IPS-20b (cell line): ENCODE measurements around the gene PRKG1.

Experiments
- H3K27ac ChIP-seq: one replicate; pipeline ENCODE4 v1.5.1; 2013; ENCODE audit warnings: low read length
- H3K27me3 ChIP-seq: 2 replicates; pipeline ENCODE4 v1.6.1; 2013; ENCODE audit warnings: mild to moderate bottlenecking, low read length, inconsistent platforms; ENCODE audit not compliant: insufficient read depth
- H3K36me3 ChIP-seq: 2 replicates; pipeline ENCODE4 v1.6.1; 2013; ENCODE audit warnings: low read depth, mild to moderate bottlenecking, inconsistent platforms, low read length, moderate library complexity; ENCODE audit not compliant: insufficient read depth
- H3K4me1 ChIP-seq: 2 replicates; pipeline ENCODE4 v1.6.1; 2013; ENCODE audit warnings: mild to moderate bottlenecking, control low read depth, inconsistent platforms, low read length, moderate library complexity; ENCODE audit not compliant: insufficient read depth
- H3K4me3 ChIP-seq: 2 replicates; pipeline ENCODE4 v1.5.1; 2013; ENCODE audit warnings: mild to moderate bottlenecking, low read length, inconsistent platforms
- H3K9ac ChIP-seq: 2 replicates; pipeline ENCODE4 v1.6.1; 2013; ENCODE audit warnings: low read depth, mild to moderate bottlenecking, inconsistent platforms, low read length, moderate library complexity
- H3K9me3 ChIP-seq: 2 replicates; pipeline ENCODE4 v1.6.1; 2013; ENCODE audit warnings: mild to moderate bottlenecking, low read depth, low read length, inconsistent platforms; ENCODE audit not compliant: insufficient read depth

The PRKG1 gene

DNA sequence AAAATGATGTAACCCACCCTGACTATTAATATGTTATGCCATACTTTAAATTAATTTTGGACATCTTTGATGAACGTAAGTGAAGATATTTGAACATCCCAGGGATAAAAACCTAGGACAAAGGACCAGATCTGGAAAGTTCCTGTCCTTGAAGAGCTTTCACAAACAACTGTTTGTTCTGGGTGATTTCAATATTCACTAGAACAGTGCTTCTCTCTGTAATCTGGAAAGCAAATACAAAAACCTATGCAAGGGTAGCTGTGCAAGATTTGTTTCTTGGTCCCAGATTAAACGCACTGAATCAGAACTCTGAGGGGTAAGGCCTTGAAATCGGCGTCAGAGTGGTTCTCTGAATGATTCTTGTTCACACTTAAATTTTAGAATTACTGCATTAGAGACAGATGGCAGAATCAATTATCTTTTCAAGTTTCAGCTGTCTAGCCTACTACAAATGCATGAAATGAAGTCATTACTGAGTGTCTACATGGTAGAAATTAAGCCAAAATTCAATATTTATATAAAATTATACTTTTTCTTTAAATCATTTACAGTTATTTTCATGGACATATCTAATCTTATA is 694.7 kb downstream of the PRKG1 start:
- Histone ChIP-seq H3K9ac (no peak overlapping the region), H3K36me3 (no peaks in the 10 kb centered on the region), H3K4me1 (peaks cover 6% of the 10 kb centered on the region; the same call in 1 of the 2 replicates), H3K4me3 (no peak overlapping the region), H3K27ac (no peak overlapping the region), H3K9me3 (peaks cover 5% of the 10 kb centered on the region; the same call in 1 of the 2 replicates), H3K27me3 (no peaks in the 10 kb centered on the region)

DNA sequence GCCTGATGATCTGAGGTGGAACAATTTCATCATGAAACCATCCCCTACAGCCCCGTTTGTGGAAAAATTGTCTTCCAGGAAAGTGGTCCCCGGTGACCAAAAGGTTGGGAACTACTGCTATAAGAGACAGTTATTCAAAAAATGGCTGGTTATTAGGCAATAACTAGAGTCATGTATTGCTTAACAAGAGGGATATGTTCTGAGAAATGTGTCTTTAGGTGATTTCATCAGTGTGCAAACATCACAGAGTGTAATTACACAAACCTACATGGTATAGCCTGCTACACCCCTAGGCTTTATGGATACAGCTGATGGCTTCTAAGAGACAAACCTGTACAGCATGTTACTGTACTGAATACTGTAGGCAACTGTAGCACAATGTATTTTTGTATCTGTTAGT is 696.4 kb downstream of the PRKG1 start:
- Histone ChIP-seq H3K27ac (no peak overlapping the region), H3K27me3 (no peaks in the 10 kb centered on the region), H3K9ac (no peak overlapping the region), H3K9me3 (peaks cover 5% of the 10 kb centered on the region; the same call in 1 of the 2 replicates), H3K36me3 (no peaks in the 10 kb centered on the region), H3K4me3 (no peak overlapping the region), H3K4me1 (peaks cover 6% of the 10 kb centered on the region; the same call in 1 of the 2 replicates)

DNA sequence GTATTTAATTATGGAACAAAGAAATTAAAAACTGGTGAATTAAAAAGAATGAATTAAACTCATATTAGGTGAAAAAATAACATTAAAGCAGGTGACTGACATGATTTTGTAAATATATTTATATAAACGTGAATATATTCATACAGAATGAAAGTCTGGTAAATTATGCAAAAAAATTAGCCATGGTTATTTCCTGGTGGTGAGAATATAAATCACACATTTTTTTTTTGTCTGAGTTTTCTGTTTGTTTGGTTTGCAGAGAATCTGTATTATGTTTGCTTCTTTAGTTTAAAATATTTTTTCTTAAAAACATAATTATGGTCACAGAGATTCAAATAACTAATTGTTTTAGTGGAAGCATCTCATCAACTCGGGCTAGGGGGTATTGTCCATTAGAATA is 698.1 kb downstream of the PRKG1 start:
- no peak overlapping the region for H3K4me3 ChIP-seq
- H3K36me3 ChIP-seq, result no peaks in the 10 kb centered on the region
- H3K4me1 ChIP-seq, result peaks cover 6% of the 10 kb centered on the region; the same call in 1 of the 2 replicates
- H3K9ac ChIP-seq, result no peak overlapping the region
- H3K27ac ChIP-seq, result no peak overlapping the region
- no peaks in the 10 kb centered on the region for H3K9me3 ChIP-seq
- no peaks in the 10 kb centered on the region for H3K27me3 ChIP-seq

DNA sequence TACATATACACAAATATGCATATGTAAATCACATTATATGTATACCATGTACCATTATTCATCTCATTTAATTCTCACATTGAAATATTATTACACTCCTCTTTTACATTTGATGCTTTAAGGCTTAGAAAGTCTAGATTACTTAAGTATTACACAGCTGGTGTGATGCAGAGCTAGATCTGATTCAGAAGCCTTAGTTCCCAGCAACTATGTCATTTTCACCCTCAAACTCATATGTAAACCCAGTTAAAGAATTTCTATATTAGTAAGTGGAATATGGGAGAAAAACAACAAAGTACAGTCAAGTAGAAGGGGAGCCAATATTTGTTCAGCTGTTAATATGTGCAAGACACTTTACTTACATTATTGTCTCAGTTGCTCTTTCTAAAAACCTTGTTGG is 699.4 kb downstream of the PRKG1 start:
- no peaks in the 10 kb centered on the region for H3K27me3 ChIP-seq
- H3K27ac ChIP-seq, result no peak overlapping the region
- H3K36me3 ChIP-seq, result no peaks in the 10 kb centered on the region
- no peaks in the 10 kb centered on the region for H3K9me3 ChIP-seq
- H3K4me1 ChIP-seq, result peaks cover 6% of the 10 kb centered on the region; the same call in 1 of the 2 replicates
- H3K4me3 ChIP-seq, result no peak overlapping the region
- H3K9ac ChIP-seq, result no peak overlapping the region

DNA sequence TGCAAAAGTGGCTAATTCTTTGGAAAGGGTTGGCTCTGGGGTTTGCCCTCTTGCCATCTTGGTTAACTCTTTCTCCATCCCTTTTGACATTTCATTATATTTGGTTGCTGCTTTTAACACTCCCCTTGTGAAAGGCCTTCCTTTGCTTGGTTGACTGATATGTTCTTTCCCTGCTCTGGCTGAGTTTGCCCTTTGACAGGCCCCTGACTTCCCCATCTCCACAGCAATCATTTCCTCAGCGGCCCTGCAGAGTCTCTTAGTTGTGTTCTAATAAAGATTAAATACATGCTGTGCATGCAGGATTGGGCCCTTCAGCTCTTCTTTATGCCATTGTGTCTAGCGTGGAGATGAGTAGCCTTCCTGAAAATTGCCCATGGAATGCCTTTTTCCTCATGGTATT is 709.7 kb downstream of the PRKG1 start:
- no peak overlapping the region for H3K4me3 ChIP-seq
- H3K4me1 ChIP-seq, result no peaks in the 10 kb centered on the region
- H3K9me3 ChIP-seq, result no peaks in the 10 kb centered on the region
- no peaks in the 10 kb centered on the region for H3K36me3 ChIP-seq
- H3K27ac ChIP-seq, result no peak overlapping the region
- H3K27me3 ChIP-seq, result no peaks in the 10 kb centered on the region
- no peak overlapping the region for H3K9ac ChIP-seq

DNA sequence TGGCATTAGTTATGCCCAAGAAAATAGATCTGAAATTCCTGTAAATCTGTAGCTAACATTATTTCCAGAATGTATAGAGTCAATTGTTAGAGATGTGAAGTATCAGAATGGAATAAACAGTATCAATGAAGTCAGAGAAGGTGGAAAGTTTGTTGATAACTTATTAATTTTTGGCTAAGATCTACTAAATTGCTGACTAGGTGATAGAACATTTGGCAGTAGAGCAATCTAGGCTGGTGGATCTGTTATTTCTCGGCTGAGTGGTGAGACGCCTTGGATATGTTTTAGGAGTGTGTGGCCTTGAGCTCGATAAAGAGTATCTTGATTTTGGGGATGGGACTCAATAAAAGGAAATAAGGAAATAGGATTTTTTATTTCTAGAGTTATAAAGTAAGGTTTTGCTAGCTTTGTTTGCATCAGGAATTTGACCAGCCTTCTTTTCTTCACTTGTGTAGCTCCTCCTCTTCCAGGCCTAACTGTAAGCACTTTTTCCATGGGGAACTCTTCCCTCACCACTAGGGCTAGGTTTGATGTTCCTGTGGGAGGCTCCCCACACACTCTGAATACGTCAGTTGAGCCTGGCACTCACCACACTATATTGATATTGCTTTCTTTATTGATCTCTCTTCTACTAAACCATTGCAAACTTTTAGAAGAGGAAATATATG is 711.9 kb downstream of the PRKG1 start:
- Histone ChIP-seq H3K27ac (no peak overlapping the region), H3K4me1 (no peaks in the 10 kb centered on the region), H3K4me3 (no peak overlapping the region), H3K9me3 (no peaks in the 10 kb centered on the region), H3K9ac (no peak overlapping the region), H3K36me3 (no peaks in the 10 kb centered on the region), H3K27me3 (no peaks in the 10 kb centered on the region)

DNA sequence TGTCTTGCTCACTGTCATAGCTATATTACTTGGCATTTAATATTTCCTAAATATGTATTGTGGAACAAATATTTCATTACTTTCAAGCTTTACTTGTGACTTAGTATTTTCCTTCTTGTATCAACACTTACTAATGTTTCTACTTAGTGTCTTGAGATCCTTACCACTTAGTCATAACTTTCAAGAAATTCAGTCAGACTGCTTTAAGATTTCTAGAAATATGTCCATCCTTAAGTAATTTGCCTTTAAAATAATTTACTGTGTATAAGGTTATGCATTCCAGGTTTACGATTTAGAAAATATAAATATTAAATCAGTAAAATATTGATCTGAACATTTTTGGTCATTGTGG is 712.4 kb downstream of the PRKG1 start:
- H3K9ac ChIP-seq, result no peak overlapping the region
- no peak overlapping the region for H3K27ac ChIP-seq
- no peaks in the 10 kb centered on the region for H3K36me3 ChIP-seq
- no peaks in the 10 kb centered on the region for H3K4me1 ChIP-seq
- H3K27me3 ChIP-seq, result no peaks in the 10 kb centered on the region
- no peak overlapping the region for H3K4me3 ChIP-seq
- no peaks in the 10 kb centered on the region for H3K9me3 ChIP-seq

DNA sequence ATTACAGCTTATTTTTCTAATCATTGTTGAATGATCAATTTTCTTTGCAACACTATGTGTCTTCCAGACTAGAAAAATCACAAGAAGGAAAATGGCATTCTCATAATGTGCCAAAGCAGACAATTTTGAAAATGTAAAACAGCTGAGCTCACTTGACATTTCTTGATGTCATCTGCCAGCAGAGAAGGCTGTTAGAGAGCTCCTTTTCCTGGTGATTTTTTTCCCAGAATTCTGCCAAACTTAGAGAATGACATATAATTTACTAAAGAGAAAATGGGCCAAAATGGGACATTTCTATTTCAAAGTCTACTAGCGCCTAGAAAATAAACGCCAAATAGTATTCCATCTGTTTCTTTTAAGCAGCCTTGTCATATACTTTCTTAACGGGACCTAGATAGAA is 714.0 kb downstream of the PRKG1 start:
- no peak overlapping the region for H3K27ac ChIP-seq
- no peak overlapping the region for H3K9ac ChIP-seq
- H3K36me3 ChIP-seq, result no peaks in the 10 kb centered on the region
- no peak overlapping the region for H3K4me3 ChIP-seq
- no peaks in the 10 kb centered on the region for H3K27me3 ChIP-seq
- no peaks in the 10 kb centered on the region for H3K4me1 ChIP-seq
- no peaks in the 10 kb centered on the region for H3K9me3 ChIP-seq

DNA sequence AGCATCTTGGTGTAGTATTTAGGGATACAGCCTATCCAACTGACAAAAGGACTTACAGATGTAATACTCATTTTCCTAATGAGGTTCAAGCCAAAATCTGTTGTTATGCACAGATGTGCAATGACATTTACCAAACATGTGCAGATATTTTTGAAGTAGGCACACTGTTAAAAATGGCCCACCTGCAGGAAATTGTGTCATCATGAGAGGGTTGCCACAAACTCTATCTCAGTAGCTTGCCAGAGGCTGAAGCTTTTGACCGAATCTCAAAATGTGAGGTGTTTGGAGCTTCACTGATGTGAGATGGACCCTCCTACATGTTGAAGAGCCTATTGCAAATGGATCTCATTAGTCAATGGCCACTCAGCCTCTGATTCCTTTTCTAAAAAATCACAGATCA is 714.8 kb downstream of the PRKG1 start:
- Histone ChIP-seq H3K9ac (no peak overlapping the region), H3K36me3 (no peaks in the 10 kb centered on the region), H3K27me3 (no peaks in the 10 kb centered on the region), H3K27ac (no peak overlapping the region), H3K9me3 (no peaks in the 10 kb centered on the region), H3K4me1 (no peaks in the 10 kb centered on the region), H3K4me3 (no peak overlapping the region)

DNA sequence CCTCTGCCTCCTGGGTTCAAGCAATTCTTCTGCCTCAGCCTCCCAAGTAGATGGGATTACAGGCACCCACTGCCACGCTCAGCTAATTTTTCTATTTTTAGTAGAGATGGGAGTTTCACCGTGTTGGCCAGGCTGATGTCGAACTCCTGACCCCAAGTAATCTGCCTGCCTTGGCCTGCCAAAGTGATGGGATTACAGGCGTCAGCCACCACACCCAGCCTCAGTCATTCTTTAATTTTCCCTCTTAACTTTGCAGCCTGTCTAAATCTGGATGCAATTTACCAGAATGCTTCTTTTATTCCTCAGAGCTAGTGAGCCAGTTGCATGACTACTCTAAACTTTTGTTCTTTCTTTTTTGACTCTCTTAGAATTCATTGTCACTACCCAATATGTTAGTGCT is 715.6 kb downstream of the PRKG1 start:
- Histone ChIP-seq H3K4me3 (no peak overlapping the region), H3K36me3 (no peaks in the 10 kb centered on the region), H3K4me1 (no peaks in the 10 kb centered on the region), H3K9ac (no peak overlapping the region), H3K27me3 (no peaks in the 10 kb centered on the region), H3K9me3 (no peaks in the 10 kb centered on the region), H3K27ac (no peak overlapping the region)

DNA sequence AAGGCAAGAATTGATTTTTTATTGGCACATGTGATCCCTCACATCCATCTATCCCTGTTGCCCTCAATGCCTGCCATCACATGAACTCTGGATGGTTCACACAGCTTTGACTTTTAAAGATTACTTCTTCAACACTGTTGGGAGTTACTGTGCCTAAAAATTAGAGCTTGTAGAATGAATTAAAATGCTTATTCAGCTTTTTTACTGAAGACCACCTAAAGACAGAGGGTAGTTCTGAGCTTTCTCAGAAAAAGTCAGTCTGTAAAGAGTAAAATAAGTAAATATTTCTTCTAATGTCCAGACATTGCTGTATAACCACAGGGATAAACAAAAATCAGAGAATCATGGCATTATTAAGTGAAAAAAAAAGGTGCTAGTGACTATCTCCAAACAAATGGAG is 718.4 kb downstream of the PRKG1 start:
- Histone ChIP-seq H3K36me3 (no peaks in the 10 kb centered on the region), H3K27ac (no peak overlapping the region), H3K4me3 (no peak overlapping the region), H3K27me3 (no peaks in the 10 kb centered on the region), H3K9me3 (no peaks in the 10 kb centered on the region), H3K4me1 (no peaks in the 10 kb centered on the region), H3K9ac (no peak overlapping the region)

DNA sequence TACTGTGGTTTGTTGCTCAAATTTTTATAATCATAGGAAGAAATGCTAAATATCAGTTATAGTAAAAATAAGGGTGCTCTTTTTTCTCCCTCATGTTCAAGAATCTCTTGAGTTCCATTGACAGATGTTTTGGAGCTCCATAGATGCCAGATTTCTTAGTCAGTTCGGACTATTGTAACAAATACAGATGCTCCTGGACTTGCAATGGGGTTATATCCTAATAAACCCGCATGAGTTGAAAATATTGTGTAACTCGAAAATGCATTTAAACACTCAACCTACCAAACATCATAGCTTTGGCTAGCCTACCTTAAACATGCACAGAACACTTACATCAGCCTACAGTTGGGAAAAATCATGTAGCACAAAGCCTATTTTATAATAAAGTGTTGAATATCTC is 725.8 kb downstream of the PRKG1 start:
- no peaks in the 10 kb centered on the region for H3K9me3 ChIP-seq
- no peaks in the 10 kb centered on the region for H3K36me3 ChIP-seq
- H3K9ac ChIP-seq, result no peak overlapping the region
- no peaks in the 10 kb centered on the region for H3K4me1 ChIP-seq
- H3K27me3 ChIP-seq, result no peaks in the 10 kb centered on the region
- H3K27ac ChIP-seq, result no peak overlapping the region
- no peak overlapping the region for H3K4me3 ChIP-seq
